Large intestine (tissue), 3 donors: ENCODE data around the gene RAB5IF. TPM values are rescaled to one million over a fixed set of nuclear protein-coding genes. Genes with fewer than 3 reads are reported as not detected.
A peak's percentile ranks its signal among the peaks of the same experiment; 100 is the strongest.

Experiments
- DNase-seq, 2 donors: peaks; one replicate each; pipeline versions ENCODE4 v3.0.0 to v3.0.0-alpha.2; 2013
- H3K27ac ChIP-seq: one replicate; pipeline ENCODE4 v1.5.1; 2013; ENCODE audit warnings: low read length
- H3K27me3 ChIP-seq: 2 replicates; pipeline ENCODE4 v1.6.1; 2013; ENCODE audit warnings: low read length; ENCODE audit not compliant: control insufficient read depth, insufficient read depth
- H3K36me3 ChIP-seq: 2 replicates; pipeline ENCODE4 v1.6.1; 2013; ENCODE audit warnings: low read length; ENCODE audit not compliant: control insufficient read depth, insufficient read depth
- H3K4me1 ChIP-seq: one replicate; pipeline ENCODE4 v1.6.1; 2013; ENCODE audit warnings: low read length; ENCODE audit not compliant: control insufficient read depth, insufficient read depth
- H3K4me3 ChIP-seq: one replicate; pipeline ENCODE4 v1.5.1; 2013; ENCODE audit warnings: low read length
- H3K9me3 ChIP-seq: one replicate; pipeline ENCODE4 v1.6.1; 2013; ENCODE audit warnings: mild to moderate bottlenecking, low read depth, low read length, moderate library complexity; ENCODE audit not compliant: control insufficient read depth
- WGBS: methylation state at CpG from one replicate; pipeline ENCODE4 v1.1.5; 2013; ENCODE audit warnings: low lambda C conversion rate; ENCODE audit not compliant: insufficient coverage; 5-methylcytosine and 5-hydroxymethylcytosine counted together
- polyA plus RNA-seq: library from polyadenylated mRNA; unstranded; fragments of 120-200 nt; gene quantifications from one replicate; pipeline ENCODE4 v1.2.1, GENCODE V29; 2013

The RAB5IF gene
- polyA plus RNA-seq, 1 donor = 101 TPM

DNA sequence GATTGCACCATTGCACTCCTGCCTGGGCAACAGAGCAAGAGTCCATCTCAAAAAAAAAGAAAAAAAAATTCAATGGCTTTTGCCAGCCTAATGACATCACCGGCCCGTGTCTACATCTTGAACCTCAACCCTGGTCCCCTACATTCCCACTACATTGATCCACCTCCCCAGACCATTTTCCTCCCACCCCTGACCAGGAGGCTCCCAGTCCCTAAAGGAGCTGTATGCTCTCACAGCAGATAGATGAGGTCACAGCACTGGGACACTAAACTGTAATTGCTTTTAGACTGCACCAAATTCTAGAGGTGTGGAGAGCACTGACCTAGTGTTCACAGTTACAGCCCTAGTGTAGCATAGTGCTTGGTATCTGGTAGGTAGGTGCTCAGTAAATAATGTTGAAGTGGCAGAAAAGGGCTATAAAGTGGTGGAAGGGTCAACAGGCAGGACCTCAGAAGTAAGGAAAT lies 21.5 kb upstream of the RAB5IF start:
- DNase-seq = peak; percentile 69 to 84
- Histone ChIP-seq H3K9me3 (no peaks in the 10 kb centered on the region), H3K4me3 (no peak overlapping the region), H3K4me1 (peaks cover 32% of the 10 kb centered on the region), H3K36me3 (peaks cover 56% of the 10 kb centered on the region), H3K27me3 (no peaks in the 10 kb centered on the region), H3K27ac (peak overlapping the region; percentile 86)
- WGBS = no CpG with 5 or more reads among the region's 2 CpGs

DNA sequence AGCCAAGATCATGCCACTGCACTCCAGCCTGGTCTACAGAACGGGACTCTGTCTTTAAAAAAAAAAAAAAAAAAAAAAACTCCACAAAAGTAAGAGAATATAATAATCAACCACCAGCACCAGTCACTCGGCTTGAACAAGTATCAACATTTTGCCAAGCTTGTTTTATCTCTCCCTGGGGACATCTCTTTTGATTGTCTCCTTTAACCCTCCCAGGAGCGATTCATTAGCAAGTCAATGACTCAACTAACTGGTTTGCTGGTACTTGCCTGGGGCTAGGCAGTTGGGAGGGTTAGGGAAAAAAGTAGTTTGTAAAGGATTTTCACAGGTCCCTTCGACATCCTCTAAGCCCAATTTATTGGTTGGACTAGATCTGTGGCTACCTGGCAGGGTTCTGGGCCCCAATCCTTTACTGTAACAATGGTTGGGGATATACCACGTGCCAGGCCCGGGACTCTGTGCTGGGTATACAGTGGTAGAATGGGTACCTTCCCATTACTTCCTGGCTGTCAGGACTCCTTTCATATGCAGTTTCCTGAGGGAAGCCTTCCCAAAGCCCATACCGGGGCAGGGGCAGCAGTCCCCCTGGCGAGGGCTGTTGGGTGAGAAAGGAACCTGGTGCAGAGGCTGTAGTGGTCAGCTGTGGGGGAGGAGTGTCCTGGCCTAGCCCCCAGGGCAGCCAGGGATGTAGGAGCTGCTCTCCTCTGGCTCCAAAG lies 20.0 kb upstream of the RAB5IF start:
- Histone ChIP-seq H3K27me3 (no peaks in the 10 kb centered on the region), H3K9me3 (no peaks in the 10 kb centered on the region), H3K4me1 (peaks cover 19% of the 10 kb centered on the region), H3K27ac (no peak overlapping the region), H3K36me3 (peaks cover 53% of the 10 kb centered on the region), H3K4me3 (no peak overlapping the region)
- DNase-seq = no peak
- WGBS = no CpG with 5 or more reads among the region's 8 CpGs

GRCh38 chr20:36587388-36588070 lies 18.1 kb upstream of the RAB5IF start:
- Histone ChIP-seq H3K4me1 (peaks cover 10% of the 10 kb centered on the region), H3K9me3 (no peaks in the 10 kb centered on the region), H3K27me3 (no peaks in the 10 kb centered on the region), H3K4me3 (no peak overlapping the region), H3K27ac (no peak overlapping the region), H3K36me3 (peaks cover 57% of the 10 kb centered on the region)
- no peak for DNase-seq
- no CpG with 5 or more reads among the region's 3 CpGs for WGBS

GRCh38 chr20:36591281-36591680 lies 14.3 kb upstream of the RAB5IF start:
- peaks cover 58% of the 10 kb centered on the region for H3K36me3 ChIP-seq
- H3K27me3 ChIP-seq = no peaks in the 10 kb centered on the region
- no peak for DNase-seq
- no peaks in the 10 kb centered on the region for H3K4me1 ChIP-seq
- H3K9me3 ChIP-seq = no peaks in the 10 kb centered on the region
- no CpG with 5 or more reads among the region's 5 CpGs for WGBS
- H3K4me3 ChIP-seq = no peak overlapping the region
- H3K27ac ChIP-seq = no peak overlapping the region

GRCh38 chr20:36591854-36592641 lies 13.5 kb upstream of the RAB5IF start:
- WGBS = 63% methylated on average over 2 of the region's 9 CpGs
- H3K9me3 ChIP-seq = no peaks in the 10 kb centered on the region
- H3K4me3 ChIP-seq = no peak overlapping the region
- DNase-seq = peak; percentile 29 to 42
- H3K27me3 ChIP-seq = no peaks in the 10 kb centered on the region
- H3K36me3 ChIP-seq = peaks cover 52% of the 10 kb centered on the region
- no peaks in the 10 kb centered on the region for H3K4me1 ChIP-seq
- H3K27ac ChIP-seq = no peak overlapping the region

- Histone ChIP-seq H3K4me3 (no peak overlapping the region), H3K27ac (no peak overlapping the region), H3K4me1 (no peaks in the 10 kb centered on the region), H3K27me3 (no peaks in the 10 kb centered on the region), H3K9me3 (no peaks in the 10 kb centered on the region), H3K36me3 (peaks cover 46% of the 10 kb centered on the region)
- DNase-seq = no peak
- WGBS = no CpG with 5 or more reads among the region's 5 CpGs
Observed at GRCh38 chr20:36593347-36593929, 12.1 kb upstream of the RAB5IF start.

GRCh38 chr20:36599912-36600345 lies 5.7 kb upstream of the RAB5IF start:
- Histone ChIP-seq H3K27ac (no peak overlapping the region), H3K9me3 (no peaks in the 10 kb centered on the region), H3K27me3 (no peaks in the 10 kb centered on the region), H3K4me1 (peaks cover 3% of the 10 kb centered on the region), H3K4me3 (no peak overlapping the region), H3K36me3 (peaks cover 5% of the 10 kb centered on the region)
- 100% methylated on average over 1 of the region's 5 CpGs for WGBS
- DNase-seq = no peak

- peaks cover 5% of the 10 kb centered on the region for H3K4me1 ChIP-seq
- H3K36me3 ChIP-seq = no peaks in the 10 kb centered on the region
- H3K9me3 ChIP-seq = no peaks in the 10 kb centered on the region
- no peak for DNase-seq
- WGBS = 40% methylated on average over 1 of the region's 1 CpG
- no peaks in the 10 kb centered on the region for H3K27me3 ChIP-seq
- no peak overlapping the region for H3K4me3 ChIP-seq
- no peak overlapping the region for H3K27ac ChIP-seq
Observed at GRCh38 chr20:36601540-36601939, 4.0 kb upstream of the RAB5IF start.

- no peaks in the 10 kb centered on the region for H3K27me3 ChIP-seq
- H3K4me1 ChIP-seq = peaks cover 16% of the 10 kb centered on the region
- DNase-seq = no peak
- H3K27ac ChIP-seq = peak overlapping the region; percentile 72
- peaks cover 25% of the 10 kb centered on the region for H3K36me3 ChIP-seq
- no CpG with 5 or more reads among the region's 15 CpGs for WGBS
- peak overlapping the region; percentile 32 for H3K4me3 ChIP-seq
- H3K9me3 ChIP-seq = no peaks in the 10 kb centered on the region
Observed at GRCh38 chr20:36604952-36605398, 604 bp upstream of the RAB5IF start.
